B cell (primary cell): ENCODE data around the gene HIBADH. TPM values are rescaled to one million over a fixed set of nuclear protein-coding genes. Genes with fewer than 3 reads are reported as not detected.

ENCODE experiments used
- ATAC-seq: fragments of 200-7000 bp; cut with Tn5 transposase; one replicate; pipeline ENCODE4 v1.10.0; 2021; ENCODE audit warnings: low read depth, mild to moderate bottlenecking, moderate number of reproducible peaks, moderate library complexity
- CTCF ChIA-PET: fragments of 350-600 bp; sonication (Branson Sonifier 250); formaldehyde crosslinking; loops from one replicate; lab custom pipeline; 2021; ENCODE audit warnings: antibody characterized with exemption, inconsistent platforms; lab: Charles Lee
- POLR2A ChIA-PET: fragments of 350-600 bp; sonication (Branson Sonifier 250); formaldehyde crosslinking; loops from one replicate; lab custom pipeline; 2021; ENCODE audit warnings: antibody characterized with exemption; lab: Charles Lee
- DNase-seq: peaks from one replicate; pipeline ENCODE4 v3.0.0; 2013
- H2AFZ ChIP-seq: 2 replicates; pipeline ENCODE4 v1.6.1; 2012; ENCODE audit warnings: mild to moderate bottlenecking, low read depth, low read length; ENCODE audit not compliant: insufficient read depth, poor library complexity, severe bottlenecking
- H3K27ac ChIP-seq, 2 donors: 1 replicate in 1 of 2; 2 replicates in 1 of 2; pipeline ENCODE4 v1.5.1; 2012 to 2013; ENCODE audit warnings: low read length in 2 of 2, mild to moderate bottlenecking in 2 of 2, moderate library complexity in 1 of 2
- H3K27me3 ChIP-seq, 4 experiments: fragments of 200-600 bp in 1 of 4; sonication (generic) in 1 of 4; replicated peaks in 1 of 4; 1 replicate in 2 of 4; 2 replicates in 2 of 4; pipeline versions ENCODE4 v1.6.1 to v1.7.0; 2013 to 2016; ENCODE audit warnings: low read length in 3 of 4, mild to moderate bottlenecking in 2 of 4, mixed read lengths in 1 of 4, moderate library complexity in 1 of 4; ENCODE audit not compliant: insufficient read depth in 4 of 4, control insufficient read depth in 3 of 4; ENCODE audit errors: control extremely low read depth in 1 of 4
- H3K36me3 ChIP-seq, 2 experiments: replicated peaks in 1 of 2; 1 replicate in 1 of 2; 2 replicates in 1 of 2; pipeline versions ENCODE4 v1.6.1 to v1.7.1; 2013; ENCODE audit warnings: low read length in 1 of 2; ENCODE audit not compliant: insufficient read depth in 2 of 2, control insufficient read depth in 1 of 2; ENCODE audit errors: control extremely low read depth in 1 of 2, extremely low read depth in 1 of 2
- H3K4me1 ChIP-seq, 2 donors: fragments of 200-600 bp in 1 of 2; sonication (generic) in 1 of 2; 1 replicate in 1 of 2; 2 replicates in 1 of 2; pipeline versions ENCODE4 v1.5.1 to v1.6.1; 2013 to 2017; ENCODE audit warnings: low read length in 2 of 2; ENCODE audit not compliant: control insufficient read depth in 2 of 2, insufficient read depth in 2 of 2
- H3K4me2 ChIP-seq: replicated peaks from 2 replicates; pipeline ENCODE3; 2012; ENCODE audit warnings: mild to moderate bottlenecking, low read depth, low read length; ENCODE audit not compliant: poor library complexity, severe bottlenecking
- H3K4me3 ChIP-seq, 5 experiments: fragments of 200-600 bp in 1 of 5; sonication (generic) in 1 of 5; 1 replicate in 3 of 5; 2 replicates in 2 of 5; pipeline versions ENCODE4 v1.5.1 to v1.7.0; 2011 to 2016; ENCODE audit warnings: low read length in 4 of 5, mild to moderate bottlenecking in 4 of 5, low read depth in 2 of 5, control low read depth in 1 of 5, moderate library complexity in 1 of 5; ENCODE audit not compliant: insufficient read depth in 1 of 5; ENCODE audit errors: control extremely low read depth in 1 of 5, extremely low read depth in 1 of 5
- H3K79me2 ChIP-seq: fragments of 200-600 bp; sonication (generic); one replicate; pipeline ENCODE4 v1.6.0; 2016; ENCODE audit warnings: low read length; ENCODE audit not compliant: control insufficient read depth, insufficient read depth
- H3K9ac ChIP-seq: fragments of 200-600 bp; sonication (generic); 2 replicates; pipeline ENCODE4 v1.6.1; 2017; ENCODE audit warnings: mild to moderate bottlenecking, low read length, moderate library complexity
- H3K9me3 ChIP-seq, 3 donors: one replicate each; pipeline versions ENCODE4 v1.6.1 to v1.7.1; 2013; ENCODE audit warnings: low read length in 2 of 3; ENCODE audit not compliant: control insufficient read depth in 2 of 3, insufficient read depth in 1 of 3; ENCODE audit errors: control extremely low read depth in 1 of 3
- H4K20me1 ChIP-seq: 2 replicates; pipeline ENCODE4 v1.6.0; 2012; ENCODE audit warnings: mild to moderate bottlenecking, low read length; ENCODE audit not compliant: insufficient read depth, control insufficient read depth, poor library complexity, severe bottlenecking
- H3K27ac Mint-ChIP-seq: one replicate; pipeline ENCODE4 v1.8.0; 2021; ENCODE audit warnings: mixed read lengths
- H3K27me3 Mint-ChIP-seq: one replicate; pipeline ENCODE4 v1.8.0; 2021; ENCODE audit warnings: mixed read lengths
- H3K4me1 Mint-ChIP-seq: one replicate; pipeline ENCODE4 v1.8.0; 2021; ENCODE audit warnings: mixed read lengths
- H3K4me3 Mint-ChIP-seq: one replicate; pipeline ENCODE4 v1.8.0; 2021; ENCODE audit warnings: mixed read lengths
- H3K9me3 Mint-ChIP-seq: one replicate; pipeline ENCODE4 v1.8.0; 2022; ENCODE audit warnings: mixed read lengths; ENCODE audit not compliant: insufficient read depth
- EZH2 ChIP-seq: IDR thresholded peaks from 2 replicates; pipeline ENCODE4 v1.6.1; 2012; ENCODE audit warnings: borderline replicate concordance, low read depth, mild to moderate bottlenecking, moderate library complexity, low read length; ENCODE audit not compliant: insufficient read depth, poor library complexity, severe bottlenecking
- WGBS: methylation state at CpG from one replicate; pipeline ENCODE4 v1.1.5; 2013; ENCODE audit warnings: missing lambda C conversion rate; ENCODE audit not compliant: insufficient coverage; 5-methylcytosine and 5-hydroxymethylcytosine counted together
- intact Hi-C: fragments of 100-400 bp; cut with micrococcal nuclease; formaldehyde crosslinking; loops from one replicate; pipeline ENCODE4 v1.10.0; 2022
- polyA minus RNA-seq: library from RNA; depleted of rRNA, polyadenylated mRNA; stranded (reverse); fragments of >200 nt; gene quantifications from 2 replicates; pipeline ENCODE4 v1.2.3, GENCODE V29; 2012
- polyA plus RNA-seq: library from polyadenylated mRNA; depleted of rRNA; stranded (reverse); fragments of >200 nt; gene quantifications from 2 replicates; pipeline ENCODE4 v1.2.3, GENCODE V29; 2012
- total RNA-seq, 2 donors: library from RNA; stranded (reverse); fragments of 120-200 nt in 1 of 2; gene quantifications; 1 replicate in 1 of 2; 2 replicates in 1 of 2; pipeline versions ENCODE4 v1.2.3 to v1.2.4, GENCODE V29; 2013 to 2022
- TF ChIP-seq, protein P1 (sequence below): fragments of 200-600 bp; IDR thresholded peaks from one replicate; pipeline ENCODE4 v1.8.0; 2022; ENCODE audit warnings: antibody characterized with exemption, mild to moderate bottlenecking

The HIBADH gene
- total RNA-seq (14.1 and 15.0 TPM in 2 replicates), polyA plus RNA-seq (6.7 and 6.9 TPM in 2 replicates), polyA minus RNA-seq (7.5 and 9.2 TPM in 2 replicates)
- 15.2 TPM for total RNA-seq (2013)

DNA sequence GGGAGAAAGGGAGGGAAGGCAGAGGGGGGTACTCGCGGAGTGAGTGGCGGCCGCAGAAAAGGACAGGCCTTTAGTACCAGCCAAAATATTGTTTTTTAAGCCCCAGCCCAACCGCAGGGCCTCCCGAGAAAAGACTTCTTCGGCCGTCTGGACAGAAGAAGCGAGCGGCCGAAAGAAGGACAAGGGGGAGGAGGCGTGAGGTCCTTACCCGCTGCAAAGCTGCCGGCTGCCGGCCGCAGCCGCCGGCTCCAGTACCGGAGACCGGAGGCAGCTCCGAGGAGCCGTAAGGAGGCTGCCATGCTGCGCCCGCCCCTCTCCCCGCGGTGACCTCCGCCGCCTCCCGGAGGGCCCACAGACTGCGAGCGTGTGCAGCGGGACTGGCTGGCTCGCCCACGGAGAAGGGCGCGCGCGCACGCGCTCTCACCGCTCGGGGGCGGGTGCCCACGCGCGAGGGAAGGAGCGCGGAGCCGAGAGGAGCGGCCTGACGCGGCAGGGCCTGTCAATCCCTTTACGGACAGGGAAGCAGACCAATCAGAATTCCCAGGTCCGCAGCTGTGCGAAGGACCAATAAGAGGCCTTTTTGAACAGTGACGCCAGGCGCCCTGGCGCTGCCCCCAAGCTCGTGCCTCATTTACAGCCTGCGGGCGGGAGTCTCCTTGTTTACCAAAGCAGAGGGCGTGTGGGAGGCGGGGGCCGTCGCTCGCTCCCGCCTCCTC, at the start of gene HIBADH:
TSS of gene HIBADH (minus strand) at position 394 of the 716 bp plus-strand sequence. CDS start at position 299, 95 bp downstream.
- CTCF ChIA-PET = interaction anchor here (0.6 to 1.9 kb wide), 10 partner anchors 13 to 504 kb away, joined by 3 to 8 read pairs (median 3); no protein-coding TSS in a partner anchor
- Mint-ChIP-seq H3K4me1 (peaks cover 6% of the 10 kb centered on the region), H3K4me3 (peak within 1 kb of the TSS; percentile 88), H3K27me3 (no peaks in the 10 kb centered on the region), H3K9me3 (no peaks in the 10 kb centered on the region), H3K27ac (peak within 1 kb of the TSS; percentile 92)
- ATAC-seq (peak; percentile 95), DNase-seq (peak; percentile 98)
- H3K4me3 ChIP-seq = peak within 1 kb of the TSS; percentile 76 to 97 (median 83)
- no peaks in the 10 kb centered on the region for H4K20me1 ChIP-seq
- peaks cover 10 to 12% of the 10 kb centered on the region in 2 donors for H3K4me1 ChIP-seq
- peak within 1 kb of the TSS; percentile 55 to 74 for H3K27ac ChIP-seq
- peak within 1 kb of the TSS; percentile 93 for H2AFZ ChIP-seq
- peaks cover 9% of the 10 kb centered on the region for H3K79me2 ChIP-seq
- peak within 1 kb of the TSS; percentile 91 for H3K4me2 ChIP-seq
- H3K9ac ChIP-seq = peak within 1 kb of the TSS; percentile 83
- POLR2A ChIA-PET = interaction anchor here (1.8 kb wide), 1 partner anchor 78 kb away, joined by 15 read pairs; the partner anchor contains the start of gene TAX1BP1
- no peaks in the 10 kb centered on the region for H3K36me3 ChIP-seq
- no peaks in the 10 kb centered on the region for H3K27me3 ChIP-seq
- no peaks in the 10 kb centered on the region for H3K9me3 ChIP-seq
- TF ChIP-seq, protein P1, sequence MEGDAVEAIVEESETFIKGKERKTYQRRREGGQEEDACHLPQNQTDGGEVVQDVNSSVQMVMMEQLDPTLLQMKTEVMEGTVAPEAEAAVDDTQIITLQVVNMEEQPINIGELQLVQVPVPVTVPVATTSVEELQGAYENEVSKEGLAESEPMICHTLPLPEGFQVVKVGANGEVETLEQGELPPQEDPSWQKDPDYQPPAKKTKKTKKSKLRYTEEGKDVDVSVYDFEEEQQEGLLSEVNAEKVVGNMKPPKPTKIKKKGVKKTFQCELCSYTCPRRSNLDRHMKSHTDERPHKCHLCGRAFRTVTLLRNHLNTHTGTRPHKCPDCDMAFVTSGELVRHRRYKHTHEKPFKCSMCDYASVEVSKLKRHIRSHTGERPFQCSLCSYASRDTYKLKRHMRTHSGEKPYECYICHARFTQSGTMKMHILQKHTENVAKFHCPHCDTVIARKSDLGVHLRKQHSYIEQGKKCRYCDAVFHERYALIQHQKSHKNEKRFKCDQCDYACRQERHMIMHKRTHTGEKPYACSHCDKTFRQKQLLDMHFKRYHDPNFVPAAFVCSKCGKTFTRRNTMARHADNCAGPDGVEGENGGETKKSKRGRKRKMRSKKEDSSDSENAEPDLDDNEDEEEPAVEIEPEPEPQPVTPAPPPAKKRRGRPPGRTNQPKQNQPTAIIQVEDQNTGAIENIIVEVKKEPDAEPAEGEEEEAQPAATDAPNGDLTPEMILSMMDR = peak; percentile 15
- no peak for TF ChIP-seq EZH2
- intact Hi-C loops = loop anchor here (1.0 to 10.0 kb wide), 6 partner anchors 35 to 795 kb away; partner anchors contain the start of gene TAX1BP1
- WGBS = under 1% methylated on average over 62 of the region's 67 CpGs

DNA sequence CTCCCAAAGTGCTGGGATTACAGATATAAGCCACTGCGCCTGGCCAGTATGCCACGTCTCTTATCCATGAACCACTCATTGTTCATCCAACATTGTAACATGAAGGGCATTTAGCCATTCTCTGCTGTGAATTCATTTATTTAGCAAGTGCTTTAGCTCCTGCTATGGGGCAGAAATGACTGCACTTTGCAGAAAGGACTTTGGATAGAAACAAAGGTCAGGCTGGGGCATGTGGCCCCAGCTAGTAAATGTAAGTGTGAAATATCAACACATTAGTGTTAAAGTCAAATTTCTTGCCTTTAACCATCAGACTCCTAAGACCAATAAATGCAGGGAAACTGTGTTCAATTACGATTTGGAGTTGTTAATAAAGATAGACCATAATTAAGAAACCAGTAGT, 49.5 kb upstream of the HIBADH start:
- Histone ChIP-seq H3K27ac (no peak overlapping the region), H3K9ac (no peak overlapping the region), H4K20me1 (no peaks in the 10 kb centered on the region), H2AFZ (no peak overlapping the region), H3K4me2 (no peak overlapping the region), H3K36me3 (no peaks in the 10 kb centered on the region), H3K9me3 (peaks cover 0 to 9% (median 5%) of the 10 kb centered on the region in 3 donors), H3K27me3 (peaks cover 0 to 3% (median 0%) of the 10 kb centered on the region in 4 experiments), H3K4me3 (no peak overlapping the region), H3K4me1 (no peaks in the 10 kb centered on the region), H3K79me2 (no peaks in the 10 kb centered on the region)
- Mint-ChIP-seq H3K27me3 (peaks cover 13% of the 10 kb centered on the region), H3K4me1 (peaks cover 2% of the 10 kb centered on the region), H3K27ac (no peak overlapping the region), H3K4me3 (no peak overlapping the region), H3K9me3 (no peaks in the 10 kb centered on the region)
- intact Hi-C loops = no loop called here
- TF ChIP-seq, protein P1 = no peak
- TF ChIP-seq EZH2 = no peak
- DNase-seq (no peak), ATAC-seq (no peak)
- no CpG with 5 or more reads among the region's 3 CpGs for WGBS
- CTCF ChIA-PET = interaction anchor here (1.1 kb wide), 1 partner anchor 28 kb away, joined by 3 read pairs; the partner anchor contains the start of gene TAX1BP1
- POLR2A ChIA-PET = interaction anchor here (0.7 kb wide), 1 partner anchor 590 kb away, joined by 4 read pairs; no protein-coding TSS in a partner anchor
